Body of pancreas (tissue), 4 donors: Measurements from ENCODE around the gene SEC23A.

ENCODE experiments used
- CTCF ChIP-seq, 7 experiments: fragments of 450-650 bp in 4 of 7; fragments of 200-600 bp in 3 of 7; sonication (generic) in 3 of 7; IDR thresholded peaks; one replicate each; pipeline ENCODE4 v1.5.1; 2016 to 2019; ENCODE audit warnings: antibody characterized with exemption in 7 of 7
- POLR2A ChIP-seq, 3 donors: fragments of 450-650 bp; IDR thresholded peaks; one replicate each; pipeline ENCODE4 v1.6.1; 2016; ENCODE audit warnings: antibody characterized with exemption in 3 of 3, mild to moderate bottlenecking in 2 of 3

DNA sequence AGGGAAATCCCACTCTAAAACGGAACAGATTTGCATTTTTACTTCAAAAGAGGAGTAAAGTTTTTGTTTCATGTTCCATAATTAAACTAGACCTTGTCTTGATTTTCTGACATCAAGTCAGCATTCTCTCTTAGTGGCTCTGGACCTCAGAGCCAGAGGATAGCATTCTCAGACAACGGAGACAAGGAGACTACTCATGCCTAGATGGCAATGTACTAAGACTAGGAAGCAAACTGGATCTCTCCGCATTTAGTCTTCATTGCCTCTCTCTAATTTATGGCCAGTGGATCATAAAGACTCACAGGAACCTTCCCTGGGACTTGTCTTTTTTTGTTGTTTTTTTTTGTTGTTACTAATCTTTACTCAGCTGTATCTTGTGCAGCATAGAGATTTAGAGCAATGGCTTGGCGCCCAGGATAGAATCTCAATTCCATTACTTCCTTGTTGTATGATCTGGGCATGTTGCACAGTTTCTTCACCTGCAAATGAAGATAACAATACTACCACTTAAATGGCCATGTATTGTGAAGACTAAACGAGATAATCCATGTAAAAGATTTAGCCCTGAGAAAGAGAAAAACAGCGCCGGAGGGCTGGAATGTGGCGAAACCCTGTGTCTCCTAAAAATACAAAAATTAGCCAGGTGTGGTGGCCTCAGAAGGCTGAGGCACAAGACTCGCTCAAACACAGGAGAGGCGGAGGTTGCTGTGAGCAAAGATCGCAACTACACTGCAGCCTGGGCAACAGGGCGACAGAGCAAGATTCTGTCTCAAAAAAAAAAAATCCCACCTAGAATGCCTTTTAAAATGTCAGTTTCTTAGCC lies 7.1 kb upstream of the SEC23A start:
- TF ChIP-seq CTCF (IDR thresholded peaks at IDR 0.05) (no peak), POLR2A (IDR thresholded peaks at IDR 0.05) (peak in 2 of 3 donors; percentile 5 to 36)
